ENCODE measurements around the gene CLDN1.

GRCh38 chr3:190314741-190315140 lies 7.5 kb downstream of the CLDN1 start:
- TF ChIP-seq CTCF (IDR thresholded peaks at IDR 0.05) (no peak), POLR2A (IDR thresholded peaks at IDR 0.05) (no peak), EP300 (IDR thresholded peaks at IDR 0.05) (no peak)
